Activated T-helper 1 cell treated with anti-CD3 and anti-CD28 coated beads, Interleukin-12 subunit alpha, Interleukin-12 subunit beta, Interleukin-2, Interleukin-4 antibody, amounts not matched to agents 30 ng/mL and 10 ng/mL and 1 ng/mL, durations not matched to agents 14 hours and 24 hours and 36 hours (primary cell): ENCODE data around the gene PIGN. TPM values are rescaled to one million over a fixed set of nuclear protein-coding genes. Genes with fewer than 3 reads are reported as not detected.

Experiments used
- DNase-seq: peaks from one replicate; pipeline ENCODE4 v3.0.0; 2021; ENCODE audit warnings: low spot score
- H3K27ac Mint-ChIP-seq: one replicate; pipeline ENCODE4 v1.8.0; 2021; ENCODE audit warnings: mild to moderate bottlenecking, mixed read lengths
- H3K27me3 Mint-ChIP-seq: one replicate; pipeline ENCODE4 v1.8.0; 2022; ENCODE audit warnings: mild to moderate bottlenecking, moderate library complexity, mixed read lengths; ENCODE audit not compliant: insufficient read depth
- H3K36me3 Mint-ChIP-seq: one replicate; pipeline ENCODE4 v1.8.0; 2021; ENCODE audit warnings: low read depth, mixed read lengths
- H3K4me1 Mint-ChIP-seq: one replicate; pipeline ENCODE4 v1.8.0; 2021; ENCODE audit warnings: low read depth, mixed read lengths
- H3K4me3 Mint-ChIP-seq: one replicate; pipeline ENCODE4 v1.8.0; 2021; ENCODE audit warnings: mild to moderate bottlenecking, moderate library complexity, mixed read lengths
- H3K9me3 Mint-ChIP-seq: one replicate; pipeline ENCODE4 v1.8.0; 2021; ENCODE audit warnings: mixed read lengths
- intact Hi-C: fragments of 100-400 bp; cut with micrococcal nuclease; formaldehyde crosslinking; loops from one replicate; pipeline ENCODE4 v1.15.1; 2024
- total RNA-seq: library from RNA; stranded (reverse); gene quantifications from 2 replicates; pipeline ENCODE4 v1.2.3, GENCODE V29; 2022

Gene PIGN
- total RNA-seq, result 28.5 and 36.1 TPM in 2 replicates

DNA sequence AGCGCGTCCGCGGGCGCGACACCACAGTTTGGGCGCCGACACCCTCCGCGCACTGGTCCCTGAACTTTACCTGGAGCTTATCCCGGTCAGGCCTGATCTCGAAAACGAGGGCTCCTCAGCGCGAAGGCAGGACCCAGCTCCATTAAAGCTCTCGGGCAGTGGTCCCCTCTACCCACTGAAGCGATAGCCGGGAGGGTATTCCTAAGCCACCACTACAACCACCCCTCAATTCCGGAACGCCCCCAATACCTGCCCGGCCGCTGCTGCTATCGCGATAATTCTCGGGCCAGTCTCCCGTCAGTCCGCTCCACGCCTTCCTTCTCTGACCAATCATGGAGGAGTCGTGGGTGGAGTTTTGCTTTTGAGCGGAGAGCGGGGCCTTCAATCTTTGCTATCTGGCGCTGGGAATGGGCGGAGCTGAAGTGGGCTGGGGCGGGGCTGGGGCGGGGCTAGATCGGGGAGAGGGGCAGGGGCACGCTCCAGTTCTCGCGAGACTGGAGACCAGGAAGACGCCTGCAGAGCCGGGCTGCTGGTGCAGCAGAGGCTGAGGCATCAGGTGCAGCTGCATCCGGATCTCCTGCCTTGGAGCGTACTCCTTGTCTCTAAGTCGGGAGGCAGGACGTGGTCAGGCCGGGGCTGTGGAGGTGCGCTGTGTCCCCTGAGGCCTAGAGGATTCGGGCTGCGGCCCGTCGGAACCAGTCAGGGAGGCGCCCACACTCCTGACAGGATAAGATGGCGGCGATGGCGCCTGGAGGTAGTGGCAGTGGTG lies at the start of gene PIGN, which contains the start of gene RELCH:
Gene PIGN, minus strand, starts transcription at position 283 of the 769 bp plus-strand sequence. CDS start 25,703 bp downstream, outside the sequence.
Gene RELCH, plus strand, starts transcription at position 482 of the 769 bp plus-strand sequence. Its CDS starts 251 bp downstream, at position 733.
- intact Hi-C loops, result loop anchor here (1.0 to 5.0 kb wide), 16 partner anchors 62 to 1760 kb away; partner anchors contain the start of genes HMSD, KDSR, PHLPP1 and VPS4B
- Mint-ChIP-seq H3K36me3 (peaks cover 24% of the 10 kb centered on the region), H3K27ac (peak within 1 kb of the TSS; percentile 96), H3K27me3 (no peaks in the 10 kb centered on the region), H3K4me1 (peaks cover 68% of the 10 kb centered on the region), H3K4me3 (peak within 1 kb of the TSS; percentile 99), H3K9me3 (peaks cover 4% of the 10 kb centered on the region)
- DNase-seq, result peak; percentile 93

- no peak for DNase-seq
- H3K9me3 Mint-ChIP-seq, result peaks cover 5% of the 10 kb centered on the region
- intact Hi-C loops, result no loop called here
- peaks cover 37% of the 10 kb centered on the region for H3K36me3 Mint-ChIP-seq
- H3K27ac Mint-ChIP-seq, result no peak overlapping the region
- H3K4me3 Mint-ChIP-seq, result no peak overlapping the region
- H3K4me1 Mint-ChIP-seq, result peaks cover 8% of the 10 kb centered on the region
- H3K27me3 Mint-ChIP-seq, result no peaks in the 10 kb centered on the region
These were observed 49.4 kb upstream of the PIGN start for GRCh38 chr18:62236252-62236651.

- Mint-ChIP-seq H3K4me1 (no peaks in the 10 kb centered on the region), H3K4me3 (no peak overlapping the region), H3K36me3 (peaks cover 48% of the 10 kb centered on the region), H3K27me3 (no peaks in the 10 kb centered on the region), H3K27ac (no peak overlapping the region), H3K9me3 (peaks cover 17% of the 10 kb centered on the region)
- intact Hi-C loops, result no loop called here
- no peak for DNase-seq
These were observed 39.2 kb upstream of the PIGN start for GRCh38 chr18:62226047-62226446.

DNA sequence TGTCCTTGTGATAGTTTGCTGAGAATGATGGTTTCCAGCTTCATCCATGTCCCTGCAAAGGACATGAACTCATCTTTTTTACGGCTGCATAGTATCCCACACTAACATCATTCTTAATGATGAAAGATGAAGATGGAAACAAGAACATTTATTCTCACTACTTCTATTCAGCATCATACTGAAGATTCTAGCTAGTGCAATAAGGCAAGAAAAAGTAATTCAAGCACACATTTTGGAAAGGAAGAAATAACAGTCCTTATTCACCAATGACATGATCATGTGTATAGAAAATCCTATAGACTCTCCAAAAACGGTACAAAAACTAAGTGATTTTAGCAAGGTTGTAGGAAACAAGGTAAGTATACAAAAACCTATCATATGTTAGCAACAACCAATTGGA lies 37.4 kb upstream of the PIGN start:
- peaks cover 41% of the 10 kb centered on the region for H3K36me3 Mint-ChIP-seq
- intact Hi-C loops, result no loop called here
- no peak for DNase-seq
- no peaks in the 10 kb centered on the region for H3K4me1 Mint-ChIP-seq
- peaks cover 17% of the 10 kb centered on the region for H3K9me3 Mint-ChIP-seq
- H3K27ac Mint-ChIP-seq, result no peak overlapping the region
- H3K27me3 Mint-ChIP-seq, result no peaks in the 10 kb centered on the region
- no peak overlapping the region for H3K4me3 Mint-ChIP-seq

GRCh38 chr18:62214790-62215189 lies 27.9 kb upstream of the PIGN start:
- DNase-seq, result no peak
- H3K4me3 Mint-ChIP-seq, result no peak overlapping the region
- intact Hi-C loops, result no loop called here
- peaks cover 16% of the 10 kb centered on the region for H3K4me1 Mint-ChIP-seq
- H3K27me3 Mint-ChIP-seq, result no peaks in the 10 kb centered on the region
- peaks cover 5% of the 10 kb centered on the region for H3K9me3 Mint-ChIP-seq
- H3K27ac Mint-ChIP-seq, result no peak overlapping the region
- H3K36me3 Mint-ChIP-seq, result peaks cover 34% of the 10 kb centered on the region

DNA sequence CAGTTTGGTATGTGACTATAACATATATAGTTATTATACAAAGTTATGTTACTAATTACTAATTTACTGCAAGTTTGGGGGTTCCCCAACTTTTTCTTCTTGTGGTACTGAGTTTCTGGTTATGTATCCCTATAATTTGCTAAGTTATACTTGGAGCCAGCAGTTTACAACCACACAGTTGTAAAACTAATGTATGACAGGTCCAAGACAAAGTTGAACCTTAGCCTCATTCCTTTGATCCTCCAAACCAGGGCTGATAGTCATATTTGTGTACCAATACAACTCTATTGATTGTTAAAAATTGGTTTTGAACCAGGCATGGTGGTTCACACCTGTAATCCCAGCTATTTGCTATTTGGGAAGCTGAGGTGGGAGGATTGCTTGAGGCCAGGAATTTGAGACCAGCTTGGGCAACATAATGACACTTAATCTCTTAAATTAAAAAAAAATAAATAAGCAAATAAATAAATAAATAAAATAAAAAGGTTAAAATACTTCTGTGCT lies 24.5 kb upstream of the PIGN start:
- H3K4me3 Mint-ChIP-seq, result no peak overlapping the region
- H3K4me1 Mint-ChIP-seq, result peaks cover 14% of the 10 kb centered on the region
- peaks cover 29% of the 10 kb centered on the region for H3K36me3 Mint-ChIP-seq

GRCh38 chr18:62210138-62210537 lies 23.3 kb upstream of the PIGN start:
- peaks cover 29% of the 10 kb centered on the region for H3K36me3 Mint-ChIP-seq
- H3K9me3 Mint-ChIP-seq, result peaks cover 5% of the 10 kb centered on the region
- DNase-seq, result no peak
- no peaks in the 10 kb centered on the region for H3K27me3 Mint-ChIP-seq
- peaks cover 14% of the 10 kb centered on the region for H3K4me1 Mint-ChIP-seq
- intact Hi-C loops, result no loop called here
- H3K4me3 Mint-ChIP-seq, result no peak overlapping the region
- no peak overlapping the region for H3K27ac Mint-ChIP-seq

More for the DNA sequence above, 24.5 kb upstream of the PIGN start:
- DNase-seq, result no peak
- intact Hi-C loops, result no loop called here
- Mint-ChIP-seq H3K27me3 (no peaks in the 10 kb centered on the region), H3K9me3 (peaks cover 5% of the 10 kb centered on the region), H3K27ac (no peak overlapping the region)

DNA sequence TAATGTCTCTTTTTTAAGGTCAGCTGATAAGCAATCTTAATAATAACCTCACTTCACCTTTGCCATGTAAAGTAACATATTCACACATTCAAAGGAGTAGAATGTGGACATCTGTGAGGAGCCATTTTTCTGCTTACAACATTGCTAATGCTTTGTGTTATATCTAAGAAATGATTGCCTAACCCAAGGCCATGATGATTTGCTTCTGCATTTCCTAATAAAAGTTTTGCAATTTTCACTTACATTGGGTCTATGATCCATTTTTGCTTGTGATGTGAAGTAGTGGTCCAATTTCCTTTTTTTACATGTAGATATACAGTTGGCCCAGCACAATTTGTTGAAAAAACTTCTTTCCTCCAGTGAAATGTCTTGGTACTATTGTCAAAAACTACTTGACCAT lies 22.2 kb upstream of the PIGN start:
- Mint-ChIP-seq H3K4me1 (peaks cover 14% of the 10 kb centered on the region), H3K27me3 (no peaks in the 10 kb centered on the region), H3K9me3 (peaks cover 5% of the 10 kb centered on the region), H3K27ac (no peak overlapping the region), H3K4me3 (no peak overlapping the region), H3K36me3 (peaks cover 24% of the 10 kb centered on the region)
- intact Hi-C loops, result no loop called here
- DNase-seq, result no peak

DNA sequence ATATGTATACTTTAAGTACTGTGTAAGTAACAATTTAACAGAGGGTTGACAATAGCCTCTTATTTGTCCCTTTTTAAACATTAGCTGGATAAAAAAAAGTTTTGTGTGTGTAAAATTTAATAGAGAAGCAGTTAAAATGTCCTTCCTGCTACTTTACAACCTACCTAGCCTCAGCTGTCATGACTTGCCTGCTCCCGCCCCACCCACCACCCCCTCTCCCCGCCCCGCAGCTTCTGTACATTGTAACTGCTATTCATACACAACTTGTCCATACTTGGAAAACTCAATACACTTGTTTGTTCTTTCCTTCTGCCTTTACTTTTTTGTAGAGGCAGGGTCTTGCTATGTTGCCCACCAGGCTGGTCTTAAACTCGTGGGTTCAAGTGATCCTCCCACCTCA lies 19.7 kb upstream of the PIGN start:
- peaks cover 14% of the 10 kb centered on the region for H3K4me1 Mint-ChIP-seq
- peaks cover 5% of the 10 kb centered on the region for H3K9me3 Mint-ChIP-seq
- no peaks in the 10 kb centered on the region for H3K27me3 Mint-ChIP-seq
- H3K36me3 Mint-ChIP-seq, result peaks cover 12% of the 10 kb centered on the region
- DNase-seq, result no peak
- H3K4me3 Mint-ChIP-seq, result no peak overlapping the region
- intact Hi-C loops, result no loop called here
- H3K27ac Mint-ChIP-seq, result no peak overlapping the region

DNA sequence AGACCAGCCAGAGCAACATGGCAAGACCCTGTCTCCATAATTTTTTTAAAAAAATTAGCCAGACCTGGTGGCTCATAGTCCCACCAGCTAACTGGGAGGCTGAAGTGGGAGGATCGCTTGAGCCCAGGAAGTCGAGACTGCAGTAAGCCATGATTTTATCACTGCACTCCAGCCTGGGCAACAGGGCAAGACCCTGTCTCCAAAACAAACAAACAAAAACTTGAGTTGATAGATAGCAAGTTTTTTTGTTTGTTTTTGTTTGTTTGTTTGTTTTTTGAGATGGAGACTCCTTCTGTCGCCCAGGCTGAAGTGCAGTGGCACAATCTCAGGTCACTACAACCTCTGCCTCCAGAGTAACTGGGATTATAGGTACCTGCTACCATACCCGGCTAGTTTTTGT lies 19.0 kb upstream of the PIGN start:
- H3K9me3 Mint-ChIP-seq, result peaks cover 5% of the 10 kb centered on the region
- no peak overlapping the region for H3K4me3 Mint-ChIP-seq
- no peak overlapping the region for H3K27ac Mint-ChIP-seq
- DNase-seq, result no peak
- intact Hi-C loops, result no loop called here
- peaks cover 14% of the 10 kb centered on the region for H3K4me1 Mint-ChIP-seq
- peaks cover 10% of the 10 kb centered on the region for H3K36me3 Mint-ChIP-seq
- H3K27me3 Mint-ChIP-seq, result no peaks in the 10 kb centered on the region

- Mint-ChIP-seq H3K27me3 (no peaks in the 10 kb centered on the region), H3K9me3 (no peaks in the 10 kb centered on the region), H3K27ac (no peak overlapping the region), H3K36me3 (peaks cover 3% of the 10 kb centered on the region), H3K4me1 (peaks cover 20% of the 10 kb centered on the region), H3K4me3 (no peak overlapping the region)
- no peak for DNase-seq
- intact Hi-C loops, result no loop called here
These were observed 15.0 kb upstream of the PIGN start for GRCh38 chr18:62201870-62202269.

- intact Hi-C loops, result no loop called here
- Mint-ChIP-seq H3K27me3 (no peaks in the 10 kb centered on the region), H3K9me3 (no peaks in the 10 kb centered on the region)
These were observed 13.5 kb upstream of the PIGN start for GRCh38 chr18:62200121-62200914.

DNA sequence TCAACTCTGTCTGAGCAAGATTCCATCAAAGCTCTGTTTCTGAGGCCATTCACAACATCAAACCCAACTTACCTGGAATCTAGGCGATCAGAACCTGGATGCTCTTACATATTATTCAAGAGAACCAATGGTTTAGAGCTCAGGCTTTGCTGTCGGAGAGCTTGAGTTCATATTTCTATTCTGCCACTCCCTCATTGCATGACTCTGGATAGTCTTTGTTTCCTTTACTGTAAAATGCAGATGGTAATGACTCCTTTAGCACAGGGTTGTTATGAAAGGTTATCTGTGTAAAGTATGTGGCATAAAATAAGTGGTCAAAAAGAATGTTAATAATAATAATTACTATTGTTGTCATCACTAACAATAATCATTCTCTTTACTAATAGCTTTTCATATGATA lies 12.8 kb upstream of the PIGN start:
- Mint-ChIP-seq H3K27ac (no peak overlapping the region), H3K9me3 (no peaks in the 10 kb centered on the region), H3K4me3 (no peak overlapping the region), H3K4me1 (peaks cover 24% of the 10 kb centered on the region), H3K36me3 (peaks cover 2% of the 10 kb centered on the region), H3K27me3 (no peaks in the 10 kb centered on the region)
- intact Hi-C loops, result no loop called here
- no peak for DNase-seq

More at GRCh38 chr18:62200121-62200914, 13.5 kb upstream of the PIGN start:
- Mint-ChIP-seq H3K36me3 (peaks cover 3% of the 10 kb centered on the region), H3K4me1 (peaks cover 24% of the 10 kb centered on the region), H3K27ac (no peak overlapping the region), H3K4me3 (no peak overlapping the region)
- DNase-seq, result no peak
